Myometrial cell (primary cell): ENCODE measurements around the gene ZNF839. TPM values are rescaled to one million over a fixed set of nuclear protein-coding genes. Genes with fewer than 3 reads are reported as not detected.

Experiments
- total RNA-seq: library from RNA; depleted of rRNA; stranded (reverse); fragments of >200 nt; gene quantifications from 2 replicates; pipeline ENCODE4 v1.2.3, GENCODE V29; 2015

ZNF839 gene
- total RNA-seq = 8.4 and 11.9 TPM in 2 replicates

GRCh38 chr14:102319351-102320032, at the start of gene ZNF839:
TSS of gene ZNF839 (plus strand) at chr14:102319746. CDS start at chr14:102319766, 20 bp downstream.

GRCh38 chr14:102304611-102305506, 14.7 kb upstream of the ZNF839 start, which contains the start of gene MOK:
TSS of gene MOK (minus strand) at chr14:102305164. CDS start at chr14:102304968, 196 bp downstream.

GRCh38 chr14:102362545-102363181, 43.1 kb downstream of the ZNF839 start, which contains the start of the genes CINP and TECPR2:
TSS of gene CINP (minus strand) at chr14:102362890. CDS start at chr14:102362851, 39 bp downstream.
TSS of gene TECPR2 (plus strand) at chr14:102362941. CDS start at chr14:102376722, 13,781 bp downstream.

Other genes starting within 250 kb of the ZNF839 start
- 680 and 875 TPM in 2 replicates for gene HSP90AA1, start 232.7 kb upstream of the ZNF839 start, total RNA-seq
- 15.6 and 22.7 TPM in 2 replicates for gene WDR20, start 179.8 kb upstream of the ZNF839 start, total RNA-seq
- gene MOK, start 14.6 kb upstream of the ZNF839 start, total RNA-seq = 23.4 and 35.8 TPM in 2 replicates
- gene CINP, start 43.1 kb downstream of the ZNF839 start, total RNA-seq = 78.4 and 78.5 TPM in 2 replicates
- gene TECPR2, start 43.2 kb downstream of the ZNF839 start, total RNA-seq = 8.9 and 15.6 TPM in 2 replicates
- 18.8 and 30.3 TPM in 2 replicates for gene ANKRD9, start 190.0 kb downstream of the ZNF839 start, total RNA-seq